HCT116 (cell line): Measurements from ENCODE around the gene CFAP45. TPM values are rescaled to one million over a fixed set of nuclear protein-coding genes. Genes with fewer than 3 reads are reported as not detected.

Experiments used
- TCF7L2 ChIP-seq: IDR thresholded peaks from 2 replicates; pipeline ENCODE4 v1.7.0; 2011; ENCODE audit warnings: borderline replicate concordance, inconsistent platforms; ENCODE audit not compliant: insufficient read depth, insufficient read length; ENCODE audit errors: extremely low read depth
- microRNA-seq: library from miRNA; unstranded; fragments of <30 nt; microRNA quantifications from one replicate; pipeline ENCODE4, GENCODE V29; 2016; ENCODE audit warnings: borderline number of aligned reads
- total RNA-seq: library from RNA; stranded (reverse); gene quantifications from one replicate; pipeline ENCODE4 v1.2.1, GENCODE V29; 2021; ENCODE audit not compliant: unreplicated experiment
- TF ChIP-seq, protein P1 (sequence below): IDR thresholded peaks from 2 replicates; pipeline ENCODE4 v1.6.1; 2012

Gene CFAP45
- total RNA-seq, 1 experiment from 2014 or later = 0.59 TPM

DNA sequence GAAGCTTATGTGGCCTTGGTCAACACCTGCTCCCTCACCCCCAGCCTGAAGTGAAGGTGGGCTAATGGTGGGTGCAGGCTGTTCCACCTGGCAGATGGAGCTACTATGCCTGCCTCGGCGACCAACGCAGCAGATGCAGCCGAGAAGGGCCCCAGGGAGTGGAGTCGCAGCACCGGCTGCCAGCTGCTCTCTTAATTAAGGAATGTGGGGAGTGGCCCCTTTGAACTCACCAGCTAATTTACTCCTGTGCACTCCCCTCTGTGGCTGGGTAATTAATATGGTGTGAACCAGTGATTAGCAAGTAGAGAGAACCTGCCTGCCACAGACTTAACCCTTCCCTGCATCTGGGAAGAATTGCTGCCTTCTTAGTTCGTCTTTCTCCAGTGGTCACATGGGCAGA lies 76.6 kb downstream of the CFAP45 start (continued):
- no peak for TF ChIP-seq TCF7L2
- TF ChIP-seq, protein P1, sequence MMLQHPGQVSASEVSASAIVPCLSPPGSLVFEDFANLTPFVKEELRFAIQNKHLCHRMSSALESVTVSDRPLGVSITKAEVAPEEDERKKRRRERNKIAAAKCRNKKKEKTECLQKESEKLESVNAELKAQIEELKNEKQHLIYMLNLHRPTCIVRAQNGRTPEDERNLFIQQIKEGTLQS = no peak

Small RNA genes lying within 50 kb of the gene (microRNA-seq; reads per million reads assigned to microRNA genes)
- gene MIR4259 = not detected

Other genes with a start within 250 kb of the CFAP45 start
- gene CRP, start 185.6 kb downstream of the CFAP45 start, total RNA-seq = 1.3 TPM
- 35.8 TPM for gene DUSP23, start 119.2 kb downstream of the CFAP45 start, total RNA-seq
- gene FCRL6, start 97.8 kb downstream of the CFAP45 start, total RNA-seq = not detected
- not detected for gene SLAMF8, start 73.3 kb downstream of the CFAP45 start, total RNA-seq
- gene VSIG8, start 37.5 kb downstream of the CFAP45 start, total RNA-seq = not detected
- 127 TPM for gene TAGLN2, start 25.3 kb upstream of the CFAP45 start, total RNA-seq
- gene IGSF9, start 45.4 kb upstream of the CFAP45 start, total RNA-seq = 10.3 TPM
- gene SLAMF9, start 54.1 kb upstream of the CFAP45 start, total RNA-seq = not detected
- gene PIGM, start 131.8 kb upstream of the CFAP45 start, total RNA-seq = 4.1 TPM
- 0.57 TPM for gene KCNJ10, start 170.0 kb upstream of the CFAP45 start, total RNA-seq
- gene KCNJ9, start 181.4 kb upstream of the CFAP45 start, total RNA-seq = 0.05 TPM
- 35.6 TPM for gene IGSF8, start 198.5 kb upstream of the CFAP45 start, total RNA-seq
- gene ATP1A2, start 215.6 kb upstream of the CFAP45 start, total RNA-seq = not detected